Parathyroid adenoma (tissue), 2 donors: Measurements from ENCODE around the gene YOD1.

Experiments
- H2AFZ ChIP-seq: fragments of 300-600 bp; sonication (generic); one replicate; pipeline ENCODE4 v1.7.0; 2017; ENCODE audit warnings: antibody characterized with exemption, mild to moderate bottlenecking
- H3K27ac ChIP-seq: fragments of 300-600 bp; sonication (generic); one replicate; pipeline ENCODE4 v1.7.0; 2017
- H3K27me3 ChIP-seq: fragments of 300-600 bp; sonication (generic); one replicate; pipeline ENCODE4 v1.7.0; 2017; ENCODE audit warnings: low read length; ENCODE audit not compliant: control insufficient read depth, insufficient read depth
- H3K36me3 ChIP-seq: fragments of 300-600 bp; sonication (generic); one replicate; pipeline ENCODE4 v1.7.0; 2017; ENCODE audit warnings: low read length; ENCODE audit not compliant: control insufficient read depth, insufficient read depth
- H3K4me1 ChIP-seq: fragments of 300-600 bp; sonication (generic); one replicate; pipeline ENCODE4 v1.7.0; 2017; ENCODE audit warnings: control low read depth
- H3K4me2 ChIP-seq: fragments of 300-600 bp; sonication (generic); one replicate; pipeline ENCODE4 v1.7.0; 2017; ENCODE audit warnings: low read length
- H3K4me3 ChIP-seq: fragments of 300-600 bp; sonication (generic); one replicate; pipeline ENCODE4 v1.7.0; 2017; ENCODE audit warnings: low read depth, low read length
- H3K79me2 ChIP-seq: fragments of 300-600 bp; sonication (generic); one replicate; pipeline ENCODE4 v1.7.0; 2017; ENCODE audit warnings: control low read depth
- H3K9ac ChIP-seq: fragments of 300-600 bp; sonication (generic); one replicate; pipeline ENCODE4 v1.7.0; 2017; ENCODE audit warnings: mild to moderate bottlenecking
- H3K9me3 ChIP-seq: fragments of 300-600 bp; sonication (generic); one replicate; pipeline ENCODE4 v1.7.0; 2017; ENCODE audit warnings: low read length; ENCODE audit not compliant: control insufficient read depth
- CTCF ChIP-seq: fragments of 300-600 bp; sonication (generic); IDR thresholded peaks from one replicate; pipeline ENCODE4 v1.7.0; 2017; ENCODE audit warnings: antibody characterized with exemption, mild to moderate bottlenecking
- donor health status: primary hyperparathyroidism.

Gene YOD1

GRCh38 chr1:207089627-207090355, 38.8 kb upstream of the YOD1 start:
- Histone ChIP-seq H2AFZ (no peak overlapping the region), H3K36me3 (no peaks in the 10 kb centered on the region), H3K79me2 (no peaks in the 10 kb centered on the region), H3K4me3 (no peak overlapping the region), H3K9me3 (no peaks in the 10 kb centered on the region), H3K4me1 (no peaks in the 10 kb centered on the region), H3K27me3 (no peaks in the 10 kb centered on the region), H3K9ac (no peak overlapping the region), H3K4me2 (no peak overlapping the region), H3K27ac (no peak overlapping the region)
- TF ChIP-seq CTCF: no peak

DNA sequence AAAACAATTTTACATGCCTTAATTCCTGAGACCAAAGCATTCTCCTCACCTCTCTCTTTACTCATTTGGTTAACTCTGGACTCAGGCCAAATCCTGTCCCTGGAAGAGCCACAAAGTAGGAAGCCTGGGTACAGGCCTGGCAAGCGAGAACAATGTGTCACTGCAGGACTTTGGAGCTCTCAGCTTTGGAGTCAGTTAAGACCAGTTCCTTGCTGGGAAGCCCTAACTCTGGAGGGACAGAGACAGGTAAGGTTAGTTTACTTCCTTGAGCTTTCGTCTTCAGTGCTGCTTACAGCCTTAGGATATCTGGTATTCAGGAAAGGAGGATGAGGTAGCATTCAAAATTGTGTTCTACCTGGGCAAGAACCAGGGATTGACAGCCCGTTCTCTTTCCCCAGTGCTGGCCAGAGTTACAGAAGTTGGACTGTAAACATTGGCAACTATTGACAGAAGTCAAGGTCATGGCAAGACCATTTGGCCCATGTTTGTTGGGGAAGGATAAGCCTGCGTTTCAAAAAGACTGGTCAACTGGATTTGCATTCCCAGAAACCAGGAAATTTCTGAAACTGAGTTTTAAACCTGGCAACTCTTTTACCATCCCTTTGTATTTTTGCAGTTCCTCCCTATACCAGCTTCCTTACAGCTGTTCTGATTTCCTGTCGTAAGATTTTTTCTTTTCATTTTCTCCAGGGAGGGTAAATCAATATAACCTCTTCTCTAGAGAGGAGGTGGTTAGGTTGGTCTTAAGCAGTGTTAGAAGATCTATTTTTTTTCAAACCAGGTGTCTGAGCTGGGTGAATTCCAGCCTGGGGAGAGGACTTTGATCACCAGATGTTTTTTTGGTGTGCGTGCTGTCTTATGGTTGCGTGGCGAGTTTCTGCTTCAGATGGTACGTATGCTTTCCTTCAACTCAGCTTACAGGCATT, 38.0 kb upstream of the YOD1 start, which contains the start of gene C4BPB:
Gene C4BPB (plus strand): TSS at position 160 of the 926 bp plus-strand sequence. CDS start 672 bp downstream, at position 832.
- Histone ChIP-seq H3K4me2 (no peak within 1 kb of the TSS), H2AFZ (no peak within 1 kb of the TSS), H3K9me3 (no peaks in the 10 kb centered on the region), H3K36me3 (no peaks in the 10 kb centered on the region), H3K27me3 (no peaks in the 10 kb centered on the region), H3K79me2 (no peaks in the 10 kb centered on the region), H3K4me1 (no peaks in the 10 kb centered on the region), H3K4me3 (no peak within 1 kb of the TSS), H3K27ac (no peak within 1 kb of the TSS), H3K9ac (no peak within 1 kb of the TSS)
- no peak for TF ChIP-seq CTCF

GRCh38 chr1:207088161-207088560, 37.2 kb upstream of the YOD1 start:
- no peak overlapping the region for H3K9ac ChIP-seq
- H3K27ac ChIP-seq: no peak overlapping the region
- H3K4me2 ChIP-seq: no peak overlapping the region
- no peaks in the 10 kb centered on the region for H3K4me1 ChIP-seq
- no peaks in the 10 kb centered on the region for H3K79me2 ChIP-seq
- no peak for TF ChIP-seq CTCF
- no peaks in the 10 kb centered on the region for H3K9me3 ChIP-seq
- H3K27me3 ChIP-seq: no peaks in the 10 kb centered on the region
- no peaks in the 10 kb centered on the region for H3K36me3 ChIP-seq
- H3K4me3 ChIP-seq: no peak overlapping the region
- no peak overlapping the region for H2AFZ ChIP-seq

DNA sequence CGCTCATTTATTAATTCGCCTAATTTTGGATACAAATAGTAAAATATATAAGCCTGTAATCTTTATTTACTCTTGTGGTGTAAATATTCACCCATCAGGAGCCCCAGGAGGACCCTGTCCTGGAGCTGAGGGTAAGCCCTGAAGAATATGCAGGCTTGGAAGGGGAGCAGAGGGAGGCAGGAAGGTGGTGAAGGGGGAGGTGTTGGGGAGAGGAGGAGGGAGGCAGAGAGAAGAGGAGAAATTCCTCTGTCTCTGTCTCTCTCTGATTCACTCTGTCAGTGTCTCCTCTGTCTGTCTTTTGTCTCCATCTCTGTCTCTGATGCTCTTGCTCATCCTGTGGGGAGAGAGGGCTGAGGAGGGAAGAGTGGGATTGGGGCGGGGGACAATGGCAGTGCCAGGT, 34.9 kb upstream of the YOD1 start:
- Histone ChIP-seq H3K4me3 (no peak overlapping the region), H2AFZ (no peak overlapping the region), H3K79me2 (no peaks in the 10 kb centered on the region), H3K9me3 (no peaks in the 10 kb centered on the region), H3K9ac (no peak overlapping the region), H3K27me3 (no peaks in the 10 kb centered on the region), H3K4me2 (no peak overlapping the region), H3K27ac (no peak overlapping the region), H3K36me3 (no peaks in the 10 kb centered on the region), H3K4me1 (no peaks in the 10 kb centered on the region)
- no peak for TF ChIP-seq CTCF
